GM19468 (cell line): ENCODE data around the gene GCK.

ENCODE experiments used
- ATAC-seq: cut with Tn5 transposase; IDR thresholded peaks from one replicate; pipeline ENCODE4 v1.9.1; 2021; ENCODE audit warnings: mild to moderate bottlenecking, moderate library complexity, moderate number of reproducible peaks; ENCODE audit not compliant: unreplicated experiment; ENCODE audit errors: extremely low read depth

The GCK gene

GRCh38 chr7:44111761-44112160 lies 77.5 kb downstream of the GCK start:
- ATAC-seq, result no peak

GRCh38 chr7:44110719-44111635 lies 78.3 kb downstream of the GCK start:
- ATAC-seq, result no peak

- ATAC-seq, result no peak
These were observed 79.2 kb downstream of the GCK start for GRCh38 chr7:44109991-44110390.

- ATAC-seq, result no peak
These were observed 80.2 kb downstream of the GCK start for GRCh38 chr7:44108768-44109750.

- no peak for ATAC-seq
These were observed 81.1 kb downstream of the GCK start for GRCh38 chr7:44107961-44108767.

- ATAC-seq, result no peak
These were observed 81.9 kb downstream of the GCK start for GRCh38 chr7:44107116-44107960.

- ATAC-seq, result no peak
These were observed 82.8 kb downstream of the GCK start for GRCh38 chr7:44106311-44107065.

- no peak for ATAC-seq
These were observed 83.4 kb downstream of the GCK start for GRCh38 chr7:44105832-44106231.

GRCh38 chr7:44104860-44105771 lies 84.1 kb downstream of the GCK start:
- no peak for ATAC-seq

- no peak for ATAC-seq
These were observed 85.0 kb downstream of the GCK start, which contains the start of gene AEBP1 for GRCh38 chr7:44103923-44104859. AEBP1 (plus strand) TSS chr7:44104345; CDS start chr7:44104666, 321 bp downstream.

GRCh38 chr7:44103566-44103922 lies 85.7 kb downstream of the GCK start:
- ATAC-seq, result no peak

GRCh38 chr7:44102846-44103565 lies 86.2 kb downstream of the GCK start:
- no peak for ATAC-seq

- ATAC-seq, result no peak
These were observed 87.0 kb downstream of the GCK start for GRCh38 chr7:44101966-44102845.

- ATAC-seq, result no peak
These were observed 87.8 kb downstream of the GCK start for GRCh38 chr7:44101303-44101965.
